ENCODE results near the gene CNTD1.
"Not testable (repeated sequence)": the region's sequence is repeated elsewhere in the genome, so short reads cannot be mapped to it uniquely, and the experiment has no call there.

The CNTD1 gene

DNA sequence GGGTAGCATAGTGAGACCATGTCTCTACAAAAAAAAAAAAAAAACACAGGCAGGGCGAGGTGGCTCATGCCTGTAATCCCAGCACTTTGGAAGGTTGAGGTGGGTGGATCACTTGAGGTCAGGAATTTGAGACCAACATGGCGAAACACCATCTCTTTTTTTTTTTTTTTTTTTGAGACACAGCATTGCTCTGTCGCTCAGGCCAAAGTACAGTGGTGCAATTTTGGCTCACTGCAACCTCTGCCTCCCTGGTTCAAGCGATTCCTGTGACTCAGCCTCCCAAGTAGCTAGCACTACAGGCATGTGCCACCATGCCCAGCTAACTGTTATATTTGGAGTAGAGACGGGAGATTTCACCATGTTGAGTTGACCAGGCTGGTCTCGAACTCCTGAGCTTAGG is 32.5 kb upstream of the CNTD1 start:
- H3K36me3 ChIP-seq (ENCODE audit: control insufficient read depth, insufficient read depth, low read length): no peaks in the 10 kb centered on the region
- H3K4me3 ChIP-seq (ENCODE audit: insufficient read depth, low read depth, low read length, poor library complexity, severe bottlenecking): no peak overlapping the region
- H3K4me1 ChIP-seq (ENCODE audit: control insufficient read depth, insufficient read depth, low read length, poor library complexity, severe bottlenecking): peaks cover 5% of the 10 kb centered on the region
- peaks cover 29% of the 10 kb centered on the region for H3K27me3 ChIP-seq (replicated peaks; ENCODE audit: control insufficient read depth, insufficient read depth, low read length, poor library complexity, severe bottlenecking)
- no peak for DNase-seq
- no peak overlapping the region for H3K27ac ChIP-seq (ENCODE audit: insufficient read depth, low read length, poor library complexity, severe bottlenecking)
- H3K9me3 ChIP-seq (ENCODE audit: control insufficient read depth, low read length): no peaks in the 10 kb centered on the region

DNA sequence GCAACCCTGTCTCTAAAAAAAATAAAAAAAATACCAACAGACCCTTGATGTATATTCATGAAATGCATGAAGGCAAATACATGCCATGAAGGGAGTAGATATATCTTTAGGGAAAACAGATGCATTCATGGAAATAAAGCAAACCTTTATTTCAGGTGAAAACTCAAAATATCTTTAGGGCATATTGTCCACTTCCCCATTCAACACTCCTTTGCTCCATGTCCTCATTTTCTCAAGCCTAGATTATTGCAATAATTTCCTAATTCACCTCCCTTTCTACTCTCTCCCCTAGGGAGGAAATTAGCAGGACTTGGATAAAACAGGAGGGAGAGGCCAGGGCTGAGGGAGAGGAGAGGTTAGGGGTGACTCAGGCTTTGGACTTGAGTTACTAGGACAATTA is 31.1 kb upstream of the CNTD1 start:
- DNase-seq: no peak
- Histone ChIP-seq H3K36me3 (ENCODE audit: control insufficient read depth, insufficient read depth, low read length) (no peaks in the 10 kb centered on the region), H3K27ac (ENCODE audit: insufficient read depth, low read length, poor library complexity, severe bottlenecking) (no peak overlapping the region), H3K9me3 (ENCODE audit: control insufficient read depth, low read length) (no peaks in the 10 kb centered on the region), H3K4me1 (ENCODE audit: control insufficient read depth, insufficient read depth, low read length, poor library complexity, severe bottlenecking) (no peaks in the 10 kb centered on the region), H3K27me3 (replicated peaks; ENCODE audit: control insufficient read depth, insufficient read depth, low read length, poor library complexity, severe bottlenecking) (peaks cover 15% of the 10 kb centered on the region), H3K4me3 (ENCODE audit: insufficient read depth, low read depth, low read length, poor library complexity, severe bottlenecking) (no peak overlapping the region)

GRCh38 chr17:42768006-42768405 is 30.7 kb upstream of the CNTD1 start:
- H3K9me3 ChIP-seq (ENCODE audit: control insufficient read depth, low read length); H3K27ac ChIP-seq (ENCODE audit: insufficient read depth, low read length, poor library complexity, severe bottlenecking); H3K36me3 ChIP-seq (ENCODE audit: control insufficient read depth, insufficient read depth, low read length); H3K4me3 ChIP-seq (ENCODE audit: insufficient read depth, low read depth, low read length, poor library complexity, severe bottlenecking); H3K4me1 ChIP-seq (ENCODE audit: control insufficient read depth, insufficient read depth, low read length, poor library complexity, severe bottlenecking); DNase-seq: not testable (repeated sequence)
- H3K27me3 ChIP-seq (replicated peaks; ENCODE audit: control insufficient read depth, insufficient read depth, low read length, poor library complexity, severe bottlenecking): peaks cover 10% of the 10 kb centered on the region

DNA sequence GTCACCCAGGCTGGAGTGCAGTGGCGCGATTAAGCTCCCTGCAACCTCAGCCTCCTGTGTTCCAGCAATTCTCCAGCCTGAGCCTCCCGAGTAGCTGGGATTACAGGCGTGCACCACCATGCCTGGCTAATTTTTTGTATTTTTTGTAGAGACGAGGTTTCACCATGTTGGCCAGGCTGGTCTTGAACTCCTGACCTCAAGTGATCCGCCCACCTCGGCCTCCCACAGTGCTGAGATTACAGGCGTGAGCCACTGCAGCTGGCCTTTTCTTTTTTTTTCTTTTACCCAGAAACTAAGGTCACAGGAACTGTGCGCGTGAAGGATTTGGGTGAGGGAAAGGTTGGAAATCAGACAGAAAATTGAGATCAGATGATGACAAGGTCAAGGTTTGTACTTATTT is 28.7 kb upstream of the CNTD1 start:
- not testable (repeated sequence) for H3K27ac ChIP-seq (ENCODE audit: insufficient read depth, low read length, poor library complexity, severe bottlenecking); H3K4me3 ChIP-seq (ENCODE audit: insufficient read depth, low read depth, low read length, poor library complexity, severe bottlenecking); H3K36me3 ChIP-seq (ENCODE audit: control insufficient read depth, insufficient read depth, low read length)

DNA sequence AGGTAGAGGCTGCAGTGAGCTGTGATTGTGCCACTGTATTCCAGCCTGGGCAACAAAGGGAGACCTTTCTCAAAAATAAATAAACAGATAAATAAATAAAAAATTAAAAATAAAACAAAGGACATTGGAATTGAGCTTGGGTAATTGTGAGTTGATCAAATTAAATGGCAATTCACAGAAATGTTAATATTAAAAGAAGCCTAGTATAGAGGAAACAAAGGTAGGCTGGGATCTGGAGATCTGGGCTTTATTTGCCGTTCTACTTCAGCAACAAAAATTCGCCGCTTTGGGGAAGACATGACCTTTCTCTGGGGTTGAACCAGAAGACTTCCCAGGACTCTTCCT is 25.7 kb upstream of the CNTD1 start:
- peaks cover 21% of the 10 kb centered on the region for H3K36me3 ChIP-seq (ENCODE audit: control insufficient read depth, insufficient read depth, low read length)
- peak overlapping the region; percentile 85 for H3K4me3 ChIP-seq (ENCODE audit: insufficient read depth, low read depth, low read length, poor library complexity, severe bottlenecking)
- H3K4me1 ChIP-seq (ENCODE audit: control insufficient read depth, insufficient read depth, low read length, poor library complexity, severe bottlenecking): peaks cover 6% of the 10 kb centered on the region
- no peaks in the 10 kb centered on the region for H3K27me3 ChIP-seq (replicated peaks; ENCODE audit: control insufficient read depth, insufficient read depth, low read length, poor library complexity, severe bottlenecking)
- H3K27ac ChIP-seq (ENCODE audit: insufficient read depth, low read length, poor library complexity, severe bottlenecking): peak overlapping the region; percentile 81
- no peaks in the 10 kb centered on the region for H3K9me3 ChIP-seq (ENCODE audit: control insufficient read depth, low read length)
- no peak for DNase-seq

More for the DNA sequence above, 28.7 kb upstream of the CNTD1 start:
- not testable (repeated sequence) for H3K27me3 ChIP-seq (replicated peaks; ENCODE audit: control insufficient read depth, insufficient read depth, low read length, poor library complexity, severe bottlenecking); H3K4me1 ChIP-seq (ENCODE audit: control insufficient read depth, insufficient read depth, low read length, poor library complexity, severe bottlenecking); H3K9me3 ChIP-seq (ENCODE audit: control insufficient read depth, low read length); DNase-seq

DNA sequence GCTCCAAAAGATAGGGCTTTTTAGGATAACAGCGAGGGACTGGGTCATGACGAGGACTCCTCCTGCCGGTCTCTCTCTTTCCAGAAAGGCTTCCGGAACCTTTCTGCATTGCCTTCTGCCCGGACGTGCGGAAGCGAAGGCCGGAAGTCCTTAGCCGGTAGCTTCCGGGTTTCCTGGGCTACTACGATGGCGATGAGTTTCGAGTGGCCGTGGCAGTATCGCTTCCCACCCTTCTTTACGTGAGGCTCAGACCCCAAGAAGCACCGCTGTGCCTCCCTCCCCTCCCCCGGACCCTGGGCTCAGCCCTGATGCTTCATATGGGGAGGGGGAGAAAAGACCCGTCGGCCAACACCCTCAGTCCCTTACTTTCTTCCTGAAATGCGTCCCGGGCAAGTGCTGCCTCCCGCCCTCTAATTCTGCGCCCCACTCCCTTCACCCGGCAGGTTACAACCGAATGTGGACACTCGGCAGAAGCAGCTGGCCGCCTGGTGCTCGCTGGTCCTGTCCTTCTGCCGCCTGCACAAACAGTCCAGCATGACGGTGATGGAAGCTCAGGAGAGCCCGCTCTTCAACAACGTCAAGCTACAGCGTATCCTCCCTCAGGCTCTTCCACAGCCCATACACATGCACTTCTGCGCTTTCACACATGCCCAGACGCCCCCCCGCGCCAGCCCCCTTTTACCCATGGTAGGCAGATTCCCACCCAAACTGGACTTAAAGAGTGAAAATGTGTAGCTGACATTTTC is 25.2 kb upstream of the CNTD1 start, which contains the start of gene VPS25:
TSS of gene VPS25 (plus strand) at position 160 of the 746 bp plus-strand sequence. CDS start at position 187, 27 bp downstream.
- H3K36me3 ChIP-seq (ENCODE audit: control insufficient read depth, insufficient read depth, low read length): peaks cover 26% of the 10 kb centered on the region
- no peaks in the 10 kb centered on the region for H3K9me3 ChIP-seq (ENCODE audit: control insufficient read depth, low read length)
- peak; percentile 47 to 63 (median 53) for DNase-seq
- H3K4me1 ChIP-seq (ENCODE audit: control insufficient read depth, insufficient read depth, low read length, poor library complexity, severe bottlenecking): peaks cover 6% of the 10 kb centered on the region
- peak within 1 kb of the TSS; percentile 85 for H3K4me3 ChIP-seq (ENCODE audit: insufficient read depth, low read depth, low read length, poor library complexity, severe bottlenecking)
- H3K27me3 ChIP-seq (replicated peaks; ENCODE audit: control insufficient read depth, insufficient read depth, low read length, poor library complexity, severe bottlenecking): no peaks in the 10 kb centered on the region
- H3K27ac ChIP-seq (ENCODE audit: insufficient read depth, low read length, poor library complexity, severe bottlenecking): peak within 1 kb of the TSS; percentile 81

GRCh38 chr17:42774066-42774745 is 24.5 kb upstream of the CNTD1 start:
- Histone ChIP-seq H3K4me1 (ENCODE audit: control insufficient read depth, insufficient read depth, low read length, poor library complexity, severe bottlenecking) (peaks cover 6% of the 10 kb centered on the region), H3K27ac (ENCODE audit: insufficient read depth, low read length, poor library complexity, severe bottlenecking) (no peak overlapping the region), H3K9me3 (ENCODE audit: control insufficient read depth, low read length) (no peaks in the 10 kb centered on the region), H3K27me3 (replicated peaks; ENCODE audit: control insufficient read depth, insufficient read depth, low read length, poor library complexity, severe bottlenecking) (no peaks in the 10 kb centered on the region), H3K4me3 (ENCODE audit: insufficient read depth, low read depth, low read length, poor library complexity, severe bottlenecking) (peak overlapping the region; percentile 85), H3K36me3 (ENCODE audit: control insufficient read depth, insufficient read depth, low read length) (peaks cover 34% of the 10 kb centered on the region)
- no peak for DNase-seq

GRCh38 chr17:42775534-42776098 is 23.0 kb upstream of the CNTD1 start:
- Histone ChIP-seq H3K4me3 (ENCODE audit: insufficient read depth, low read depth, low read length, poor library complexity, severe bottlenecking) (no peak overlapping the region), H3K4me1 (ENCODE audit: control insufficient read depth, insufficient read depth, low read length, poor library complexity, severe bottlenecking) (peaks cover 10% of the 10 kb centered on the region), H3K9me3 (ENCODE audit: control insufficient read depth, low read length) (no peaks in the 10 kb centered on the region), H3K27me3 (replicated peaks; ENCODE audit: control insufficient read depth, insufficient read depth, low read length, poor library complexity, severe bottlenecking) (peaks cover 5% of the 10 kb centered on the region), H3K36me3 (ENCODE audit: control insufficient read depth, insufficient read depth, low read length) (peaks cover 42% of the 10 kb centered on the region), H3K27ac (ENCODE audit: insufficient read depth, low read length, poor library complexity, severe bottlenecking) (no peak overlapping the region)
- DNase-seq: no peak

GRCh38 chr17:42778570-42778969 is 20.1 kb upstream of the CNTD1 start:
- peaks cover 16% of the 10 kb centered on the region for H3K4me1 ChIP-seq (ENCODE audit: control insufficient read depth, insufficient read depth, low read length, poor library complexity, severe bottlenecking)
- DNase-seq: no peak
- H3K36me3 ChIP-seq (ENCODE audit: control insufficient read depth, insufficient read depth, low read length): peaks cover 42% of the 10 kb centered on the region
- peaks cover 34% of the 10 kb centered on the region for H3K27me3 ChIP-seq (replicated peaks; ENCODE audit: control insufficient read depth, insufficient read depth, low read length, poor library complexity, severe bottlenecking)
- H3K27ac ChIP-seq (ENCODE audit: insufficient read depth, low read length, poor library complexity, severe bottlenecking): no peak overlapping the region
- H3K9me3 ChIP-seq (ENCODE audit: control insufficient read depth, low read length): no peaks in the 10 kb centered on the region
- no peak overlapping the region for H3K4me3 ChIP-seq (ENCODE audit: insufficient read depth, low read depth, low read length, poor library complexity, severe bottlenecking)

DNA sequence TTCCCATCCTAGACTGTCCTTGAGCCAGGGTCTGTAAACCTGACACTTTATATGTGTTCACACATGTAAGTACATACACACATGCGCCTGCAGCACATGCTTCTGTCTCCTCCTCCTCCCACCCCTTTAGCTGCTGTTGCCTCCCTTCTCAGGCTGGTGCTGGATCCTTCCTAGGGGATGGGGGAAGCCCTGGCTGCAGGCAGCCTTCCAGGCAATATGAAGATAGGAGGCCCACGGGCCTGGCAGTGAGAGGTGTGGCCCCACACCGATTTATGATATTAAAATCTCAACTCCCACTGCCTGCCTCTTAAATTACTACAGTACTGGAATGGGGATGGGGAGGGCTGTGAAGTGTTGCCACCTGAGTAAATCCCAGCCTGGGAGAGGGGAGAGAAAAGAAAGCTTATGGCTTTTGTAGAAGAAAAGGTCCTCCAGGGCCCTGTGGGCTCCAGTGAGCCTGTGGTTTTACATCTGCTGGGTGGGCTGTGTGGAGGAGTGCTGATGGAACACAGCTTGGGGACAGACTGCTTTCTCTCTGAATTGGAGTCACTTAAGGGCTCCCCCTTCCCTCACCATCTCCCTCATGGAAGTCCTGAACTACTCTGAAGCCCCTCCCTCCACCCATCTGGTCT is 19.2 kb upstream of the CNTD1 start:
- H3K4me1 ChIP-seq (ENCODE audit: control insufficient read depth, insufficient read depth, low read length, poor library complexity, severe bottlenecking): peaks cover 14% of the 10 kb centered on the region
- H3K9me3 ChIP-seq (ENCODE audit: control insufficient read depth, low read length): no peaks in the 10 kb centered on the region
- no peak for DNase-seq
- no peak overlapping the region for H3K4me3 ChIP-seq (ENCODE audit: insufficient read depth, low read depth, low read length, poor library complexity, severe bottlenecking)
- H3K27me3 ChIP-seq (replicated peaks; ENCODE audit: control insufficient read depth, insufficient read depth, low read length, poor library complexity, severe bottlenecking): peaks cover 43% of the 10 kb centered on the region
- H3K27ac ChIP-seq (ENCODE audit: insufficient read depth, low read length, poor library complexity, severe bottlenecking): no peak overlapping the region
- peaks cover 41% of the 10 kb centered on the region for H3K36me3 ChIP-seq (ENCODE audit: control insufficient read depth, insufficient read depth, low read length)

Measured in effector memory CD4-positive, alpha-beta T cell (primary cell).